GM19372 (cell line): ENCODE measurements around the gene ANGPT4.
A peak's percentile ranks its signal among the peaks of the same experiment; 100 is the strongest.

ENCODE experiments used
- ATAC-seq: cut with Tn5 transposase; IDR thresholded peaks from one replicate; pipeline ENCODE4 v1.9.1; 2021; ENCODE audit warnings: mild to moderate bottlenecking, low read depth, moderate library complexity; ENCODE audit not compliant: unreplicated experiment

ANGPT4 gene, protein sequence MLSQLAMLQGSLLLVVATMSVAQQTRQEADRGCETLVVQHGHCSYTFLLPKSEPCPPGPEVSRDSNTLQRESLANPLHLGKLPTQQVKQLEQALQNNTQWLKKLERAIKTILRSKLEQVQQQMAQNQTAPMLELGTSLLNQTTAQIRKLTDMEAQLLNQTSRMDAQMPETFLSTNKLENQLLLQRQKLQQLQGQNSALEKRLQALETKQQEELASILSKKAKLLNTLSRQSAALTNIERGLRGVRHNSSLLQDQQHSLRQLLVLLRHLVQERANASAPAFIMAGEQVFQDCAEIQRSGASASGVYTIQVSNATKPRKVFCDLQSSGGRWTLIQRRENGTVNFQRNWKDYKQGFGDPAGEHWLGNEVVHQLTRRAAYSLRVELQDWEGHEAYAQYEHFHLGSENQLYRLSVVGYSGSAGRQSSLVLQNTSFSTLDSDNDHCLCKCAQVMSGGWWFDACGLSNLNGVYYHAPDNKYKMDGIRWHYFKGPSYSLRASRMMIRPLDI

GRCh38 chr20:916125-916799, at the start of gene ANGPT4:
TSS of gene ANGPT4 (minus strand) at chr20:916334. CDS start at chr20:916214, 120 bp downstream.
- ATAC-seq: no peak

DNA sequence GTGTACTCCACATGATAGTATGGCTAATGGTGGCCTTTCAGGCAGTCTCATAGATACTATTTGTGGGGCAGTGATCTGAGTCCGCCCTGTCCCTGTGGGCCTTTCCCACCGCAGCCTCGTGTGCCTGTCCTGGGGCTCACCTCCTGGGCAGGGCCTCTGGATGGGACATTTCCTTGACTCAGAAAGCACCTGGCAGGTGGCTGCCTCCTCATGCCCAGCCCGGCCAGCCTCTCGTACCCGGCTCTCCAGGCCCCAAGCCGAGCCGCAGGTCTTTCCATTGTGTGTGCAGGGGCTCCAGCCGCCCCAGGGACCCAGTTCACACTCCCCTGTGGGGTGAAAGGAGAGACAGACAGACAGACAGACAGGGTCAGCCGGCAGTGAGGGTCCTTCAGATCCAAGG, 47.7 kb upstream of the ANGPT4 start:
- ATAC-seq: no peak

DNA sequence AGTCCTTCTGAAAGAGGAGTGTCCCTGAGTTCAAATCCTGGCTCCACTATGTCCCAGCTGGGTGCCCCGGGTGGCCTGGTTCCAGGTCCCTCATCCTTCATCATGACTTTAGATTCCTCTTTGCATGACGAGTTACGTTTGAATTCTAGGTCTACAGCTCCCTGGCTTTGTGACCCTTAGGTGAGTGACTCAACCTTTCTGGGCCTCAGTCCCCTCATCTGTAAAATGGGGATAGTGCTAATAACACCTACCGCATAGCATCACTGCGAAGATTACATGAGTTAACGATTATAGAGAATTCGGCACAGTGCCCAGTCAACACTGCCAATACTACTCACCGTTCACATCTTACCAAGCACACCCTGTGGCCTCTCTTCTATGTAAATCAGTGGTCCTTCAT, 46.5 kb upstream of the ANGPT4 start:
- ATAC-seq: no peak

DNA sequence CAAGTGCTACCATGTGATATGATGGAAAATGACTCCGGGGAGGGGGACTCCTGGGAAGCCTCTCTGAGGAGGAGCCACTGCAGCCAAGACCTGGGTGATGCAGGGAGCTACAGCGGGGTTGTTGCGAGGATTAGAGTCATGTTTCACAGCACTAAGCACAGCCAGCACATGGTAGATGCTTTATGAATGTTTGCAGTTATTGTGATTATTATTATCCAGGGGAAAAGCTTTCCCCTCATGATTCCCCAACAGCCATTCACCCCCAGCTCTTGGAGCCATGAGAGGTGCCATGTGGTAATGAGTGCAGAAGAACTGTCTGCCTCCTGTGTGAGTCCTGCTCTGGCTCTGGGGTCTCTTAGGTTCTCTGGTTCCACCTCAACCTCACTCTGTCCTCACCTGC, 46.1 kb upstream of the ANGPT4 start:
- no peak for ATAC-seq

DNA sequence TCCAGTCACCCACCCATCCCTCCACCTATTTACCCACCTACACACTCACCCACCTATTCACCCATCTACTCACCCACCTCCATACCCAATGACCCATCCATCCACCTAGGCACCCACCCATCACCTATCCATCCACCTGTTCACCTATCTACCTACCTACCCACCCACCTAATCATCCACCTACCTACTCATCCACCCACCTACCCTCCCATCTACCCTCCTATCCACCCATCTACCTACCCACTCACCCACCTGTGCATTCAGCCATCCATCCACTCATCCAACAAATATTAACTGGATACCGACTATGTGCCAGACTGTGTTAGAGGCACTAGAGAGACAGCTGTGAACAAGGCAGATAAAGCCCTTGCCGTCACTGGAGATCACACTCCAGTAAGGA, 45.6 kb upstream of the ANGPT4 start:
- no peak for ATAC-seq

DNA sequence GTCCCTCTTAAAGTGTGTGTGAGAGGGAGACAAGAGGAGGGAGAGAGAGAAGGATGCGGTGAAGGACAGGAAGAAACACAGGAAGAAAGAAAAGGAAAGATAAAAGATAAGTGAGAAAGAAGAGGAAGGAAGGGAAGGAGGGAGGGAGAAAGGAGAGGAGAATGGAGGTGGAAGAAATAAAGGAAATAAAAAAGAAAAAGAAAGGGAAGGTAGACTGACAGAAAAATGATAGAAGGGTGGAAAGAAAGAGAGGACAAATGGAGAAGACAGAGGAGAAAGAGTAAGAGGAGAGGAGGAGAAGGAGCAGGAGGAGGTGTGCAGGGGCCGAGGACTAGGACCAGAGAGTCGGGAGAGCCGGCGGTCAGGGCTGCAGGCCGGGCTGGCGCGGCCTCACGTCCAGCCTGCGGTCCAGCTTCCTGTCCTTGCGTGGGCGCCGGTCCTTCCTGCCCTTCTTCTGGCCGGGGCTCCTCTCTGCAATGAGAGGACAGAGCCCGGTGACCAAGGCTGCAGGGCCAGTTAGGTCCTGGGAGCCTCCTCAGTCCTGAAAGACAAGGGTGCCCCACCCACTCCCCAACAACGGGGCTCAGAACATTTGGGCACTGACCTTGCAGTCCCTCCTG, 44.0 kb upstream of the ANGPT4 start:
- no peak for ATAC-seq

DNA sequence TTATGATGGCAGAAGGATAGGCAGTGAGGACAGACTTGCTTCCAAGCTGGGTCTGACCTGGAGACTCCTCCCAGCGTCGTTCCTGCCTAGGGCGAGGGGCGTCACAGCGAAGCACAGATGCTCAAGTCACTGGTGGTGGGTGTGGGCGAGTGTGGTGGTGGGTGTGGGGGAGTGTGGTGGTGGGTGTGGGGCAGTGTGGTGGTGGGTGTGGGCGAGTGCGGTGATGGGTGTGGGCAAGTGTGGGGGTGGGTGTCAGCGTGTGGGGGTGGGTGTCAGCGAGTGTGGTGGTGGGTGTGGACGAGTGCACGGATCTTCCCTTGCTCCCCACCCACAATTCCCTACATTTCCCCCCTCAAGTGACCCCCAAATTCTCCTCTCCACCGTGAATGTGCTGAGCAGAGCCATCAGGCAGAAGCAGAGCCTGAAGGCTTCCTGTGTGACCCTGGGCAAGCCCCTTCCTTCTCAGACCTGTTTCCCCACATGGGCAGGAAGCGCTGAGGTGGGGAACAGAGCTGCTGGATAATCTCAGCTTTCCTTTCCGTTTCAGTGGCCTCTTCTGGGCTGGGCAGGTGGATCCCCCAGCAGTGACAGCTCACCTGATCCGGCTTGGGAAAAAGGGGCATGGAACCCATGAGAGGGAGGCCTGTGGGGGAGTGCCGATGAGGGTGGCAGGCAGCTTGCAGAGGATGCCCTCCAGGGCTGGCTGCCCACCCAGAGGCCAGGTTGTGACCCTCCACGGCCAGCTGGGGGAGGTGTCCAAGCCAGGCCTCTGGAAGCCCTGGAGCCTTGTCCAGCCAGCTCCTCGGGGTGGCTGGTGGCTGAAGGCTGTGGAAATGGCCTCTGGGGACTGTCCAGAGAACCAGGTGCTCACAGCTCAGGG, 43.0 kb upstream of the ANGPT4 start:
- no peak for ATAC-seq

DNA sequence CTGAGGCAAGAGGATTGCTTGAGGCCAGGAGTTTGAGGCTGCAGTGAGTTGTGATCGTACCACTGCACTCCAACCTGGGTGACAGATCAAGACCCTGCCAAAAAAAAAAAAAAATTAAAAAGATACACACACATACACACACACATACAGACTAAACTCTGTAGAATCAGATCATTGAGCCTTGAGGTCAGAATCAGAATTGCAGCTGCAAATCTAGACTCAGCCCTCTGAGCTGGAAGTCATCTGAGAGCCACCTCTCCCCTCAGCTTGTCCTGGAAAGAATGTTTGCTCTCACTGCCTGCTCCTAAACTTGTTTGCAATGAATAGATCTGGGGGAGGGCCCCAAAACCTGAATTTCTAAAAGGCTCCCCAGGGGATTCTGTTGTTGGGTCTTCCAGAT, 41.4 kb upstream of the ANGPT4 start:
- no peak for ATAC-seq

DNA sequence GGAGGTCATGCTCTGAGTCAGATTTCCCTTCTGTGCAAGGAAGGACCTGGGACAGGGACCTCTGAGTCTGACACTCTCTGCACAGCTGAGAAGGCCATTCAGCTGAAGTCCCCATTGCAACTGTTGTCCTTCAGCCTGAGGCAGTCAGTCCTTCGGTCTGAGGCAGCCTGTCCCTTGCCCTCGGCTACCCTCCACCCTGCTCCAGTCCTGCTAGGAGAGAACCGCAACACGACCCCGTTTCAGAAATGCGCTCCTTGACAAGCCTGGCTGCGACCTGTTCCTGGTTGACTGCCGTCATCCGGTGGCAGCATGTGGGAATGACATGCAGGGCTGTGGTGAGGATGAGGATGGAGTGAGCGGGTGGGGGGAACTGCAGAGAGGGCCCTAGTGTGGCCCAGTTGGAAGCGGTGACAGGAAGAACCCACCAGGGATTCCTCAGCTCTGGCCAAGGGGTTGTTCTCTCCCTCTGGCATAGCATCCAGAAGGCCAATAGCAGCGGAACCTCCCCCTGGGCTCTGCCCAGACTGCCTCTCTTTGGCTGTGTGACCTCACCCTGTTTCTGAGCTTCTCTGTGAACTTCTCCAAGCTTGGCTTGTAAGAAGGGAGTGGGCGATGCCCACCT, 40.3 kb upstream of the ANGPT4 start:
- peak; percentile 53 for ATAC-seq

- ATAC-seq: no peak
These were observed 39.5 kb upstream of the ANGPT4 start for GRCh38 chr20:955656-956055.

DNA sequence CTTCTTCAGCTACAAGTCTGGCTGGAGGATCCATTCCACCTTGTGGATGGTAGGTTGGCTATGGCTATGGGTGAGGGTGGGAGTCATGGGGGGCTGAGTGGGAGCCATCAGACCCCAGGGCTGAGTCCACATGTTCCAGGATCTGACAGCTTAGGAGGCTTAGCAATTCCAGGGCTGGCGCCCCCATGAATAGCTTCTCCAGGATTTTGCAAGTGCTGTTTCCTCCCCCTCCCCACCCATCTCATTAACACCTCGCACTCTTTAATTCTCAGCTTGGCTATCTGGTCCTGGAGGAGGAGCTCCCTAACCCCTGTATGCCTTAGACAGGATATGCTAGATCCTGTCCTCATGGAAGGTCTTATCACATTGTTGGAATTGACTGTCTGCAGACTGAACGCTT, 39.0 kb upstream of the ANGPT4 start:
- ATAC-seq: no peak

- no peak for ATAC-seq
These were observed 37.6 kb upstream of the ANGPT4 start for GRCh38 chr20:953742-954141.

DNA sequence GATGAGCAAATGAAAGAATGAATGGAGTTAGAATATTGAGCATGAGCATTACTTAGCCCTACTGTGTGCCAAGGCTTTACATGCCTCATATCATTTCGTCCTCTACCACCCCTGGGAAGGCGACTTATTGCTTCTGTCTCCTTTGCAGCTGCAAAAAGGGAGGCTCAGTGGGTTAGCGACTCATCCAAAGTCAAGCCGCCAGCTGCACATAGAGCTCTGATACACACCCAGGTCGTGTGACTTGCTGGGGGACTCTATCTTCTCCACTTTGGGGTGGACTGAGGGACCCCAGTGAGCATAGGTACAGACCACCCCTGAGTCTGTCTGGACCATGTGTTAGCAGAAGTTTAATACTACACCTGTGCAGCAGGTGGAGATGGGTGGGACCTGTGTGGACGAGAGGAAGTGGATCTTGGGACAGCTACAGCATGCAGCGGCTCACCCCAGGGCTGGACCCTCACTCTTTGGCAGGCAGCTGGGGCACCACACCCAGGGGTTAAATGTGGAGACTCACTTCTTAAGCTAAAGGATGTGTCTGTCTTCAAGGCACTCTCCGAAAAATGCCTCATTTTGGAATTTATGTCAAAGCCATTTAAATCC, 36.2 kb upstream of the ANGPT4 start:
- no peak for ATAC-seq

DNA sequence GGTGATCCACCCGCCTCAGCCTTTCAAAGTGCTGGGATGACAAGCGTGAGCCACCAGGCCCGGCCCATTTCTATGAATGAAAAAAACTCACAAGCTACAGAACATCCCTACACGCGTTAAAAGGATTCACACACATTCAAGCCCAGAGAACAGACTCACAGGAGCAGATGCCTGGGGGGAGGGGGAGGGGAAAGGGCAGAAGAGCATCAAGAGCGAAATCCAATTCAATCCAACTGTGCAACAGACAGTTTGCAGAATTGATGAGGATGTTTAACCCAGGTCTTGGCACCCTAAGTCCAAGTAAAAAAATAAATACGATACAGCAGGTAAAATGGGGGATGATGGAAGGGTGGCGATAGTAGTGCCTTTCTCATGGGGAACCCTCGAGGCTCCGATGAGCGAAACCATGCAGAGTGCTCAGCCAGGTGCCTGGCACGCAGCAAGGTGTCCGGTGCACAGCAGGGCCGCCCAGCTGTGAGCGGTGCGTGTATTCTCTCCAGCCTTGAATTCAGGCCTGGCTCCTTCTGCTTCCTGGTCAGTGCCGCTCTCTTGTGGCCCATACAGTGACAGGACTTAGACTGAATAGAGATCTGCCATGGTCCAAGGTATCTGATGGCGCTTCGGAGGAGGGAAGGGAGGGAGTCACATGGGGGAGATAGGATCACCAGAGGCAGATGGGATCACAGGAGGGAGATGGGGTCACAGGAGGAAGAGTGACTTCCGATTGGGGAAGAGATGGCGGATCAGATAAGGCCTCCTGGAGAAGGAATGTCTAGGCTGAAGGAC, 35.4 kb upstream of the ANGPT4 start:
- no peak for ATAC-seq

GRCh38 chr20:949717-950116, 33.6 kb upstream of the ANGPT4 start:
- no peak for ATAC-seq

DNA sequence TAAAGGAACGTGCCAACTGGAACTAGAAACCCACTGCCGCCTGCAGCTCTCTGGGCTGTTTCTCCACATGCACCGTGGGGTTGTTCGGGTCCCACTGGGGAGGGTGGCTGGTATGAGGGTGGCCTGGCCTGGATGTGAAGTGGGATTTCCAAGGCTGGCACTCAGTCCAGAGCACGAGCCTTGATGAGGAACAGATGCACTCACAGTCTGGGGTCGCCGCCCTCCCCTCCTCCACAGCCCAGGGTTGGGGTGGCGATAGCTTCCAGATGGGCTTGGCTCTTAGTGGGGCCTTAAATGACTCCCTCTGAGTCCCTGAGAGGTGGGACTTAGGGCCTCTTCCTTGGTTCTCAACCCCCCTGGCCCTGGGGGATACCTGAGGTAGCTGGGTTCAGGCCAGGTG, 30.7 kb upstream of the ANGPT4 start:
- ATAC-seq: no peak

- no peak for ATAC-seq
These were observed 29.7 kb upstream of the ANGPT4 start for GRCh38 chr20:945841-946240.

DNA sequence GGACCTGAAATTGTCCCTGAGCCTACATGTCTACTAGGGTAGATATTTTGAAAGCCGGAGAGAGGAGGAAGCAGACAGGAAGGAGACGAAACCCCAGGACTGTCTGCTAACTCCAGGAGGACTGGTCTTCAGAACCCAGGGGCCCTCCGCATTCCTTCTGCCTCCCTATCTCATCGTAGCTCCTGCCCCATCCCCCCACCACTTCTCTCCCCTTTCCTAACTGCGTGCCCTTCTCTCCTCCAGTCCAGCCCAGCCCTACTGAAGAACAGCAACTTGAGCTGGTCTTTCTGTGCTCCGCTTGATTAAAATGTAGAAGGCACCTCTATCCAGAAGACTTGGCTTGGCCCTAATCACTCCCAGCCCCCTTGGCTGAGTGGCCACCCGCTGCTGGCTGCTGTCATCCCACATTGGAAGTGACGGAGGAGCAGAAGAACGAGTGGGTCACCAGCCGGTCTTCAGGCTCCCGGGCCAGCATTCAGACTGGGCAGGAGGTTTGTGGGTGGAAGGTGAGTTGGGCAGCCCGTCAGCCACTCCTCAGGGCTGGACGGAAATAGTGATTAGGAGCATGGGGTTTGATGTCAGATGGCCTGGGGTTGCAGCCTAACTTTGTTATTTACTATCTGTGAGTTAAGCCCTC, 28.8 kb upstream of the ANGPT4 start:
- ATAC-seq: no peak
